Adrenal gland (tissue), 12 donors: Measurements from ENCODE around the gene APBB1. TPM values are rescaled to one million over a fixed set of nuclear protein-coding genes. Genes with fewer than 3 reads are reported as not detected.
A peak's percentile ranks its signal among the peaks of the same experiment; 100 is the strongest.

Source experiments
- DNase-seq, 7 donors: peaks; one replicate each; pipeline ENCODE4 v3.0.0-alpha.2; 2019 to 2020
- H3K27ac ChIP-seq, 5 donors: fragments of 200-600 bp; sonication (generic) in 4 of 5; 1 replicate in 3 of 5; 2 replicates in 2 of 5; pipeline versions ENCODE4 v1.5.1 to v1.8.0; 2016 to 2020; ENCODE audit warnings: mild to moderate bottlenecking in 1 of 5
- H3K27me3 ChIP-seq: fragments of 200-600 bp; 2 replicates; pipeline ENCODE4 v1.8.0; 2021
- H3K36me3 ChIP-seq, 2 donors: fragments of 200-600 bp; replicated peaks in 1 of 2; 1 replicate in 1 of 2; 2 replicates in 1 of 2; pipeline versions ENCODE4 v1.5.1 to v1.8.0; 2018 to 2022
- H3K4me1 ChIP-seq, 2 donors: fragments of 200-600 bp; replicated peaks in 1 of 2; 1 replicate in 1 of 2; 2 replicates in 1 of 2; pipeline versions ENCODE4 v1.5.1 to v1.8.0; 2018 to 2021
- H3K4me3 ChIP-seq, 4 donors: fragments of 200-600 bp; sonication (generic) in 3 of 4; one replicate each; pipeline ENCODE4 v1.5.1; 2016 to 2018
- H3K9me3 ChIP-seq, 3 donors: fragments of 200-600 bp; sonication (generic) in 1 of 3; replicated peaks in 1 of 3; 1 replicate in 2 of 3; 2 replicates in 1 of 3; pipeline versions ENCODE4 v1.5.1 to v1.8.0; 2016 to 2021
- CTCF ChIP-seq, 6 experiments: fragments of 450-650 bp in 4 of 6; fragments of 200-600 bp in 2 of 6; sonication (generic) in 1 of 6; IDR thresholded peaks; 1 replicate in 5 of 6; 2 replicates in 1 of 6; pipeline versions ENCODE4 v1.5.1 to v1.8.0; 2016 to 2021; ENCODE audit warnings: antibody characterized with exemption in 6 of 6, mild to moderate bottlenecking in 2 of 6, moderate library complexity in 1 of 6
- POLR2A ChIP-seq, 2 donors: fragments of 450-650 bp; IDR thresholded peaks; one replicate each; pipeline ENCODE4 v1.6.1; 2017; ENCODE audit warnings: antibody characterized with exemption in 2 of 2, mild to moderate bottlenecking in 2 of 2, moderate library complexity in 1 of 2
- WGBS, 4 donors: extraction: QIAGEN DNeasy Blood & Tissue Kit in 2 of 4; methylation state at CpG; one replicate each; pipeline versions ENCODE4 v1.1.5 to v1.1.7; 2013 to 2017; 5-methylcytosine and 5-hydroxymethylcytosine counted together
- intact Hi-C, 2 donors: fragments of 100-400 bp; cut with DNase I; formaldehyde crosslinking; loops; one replicate each; pipeline versions ENCODE4 v1.14.1 to v1.15.0; 2022 to 2023
- polyA plus RNA-seq, 3 donors: library from polyadenylated mRNA; stranded (reverse); fragments of 200-250 nt in 2 of 3; fragments of 350-450 nt in 1 of 3; fragmentation: Illumina TruSeq in 1 of 3; extraction: RNeasy Lipid Tissue Mini Kit (QIAGEN cat#74804) in 1 of 3; gene quantifications; one replicate each; pipeline ENCODE4 v1.2.3, GENCODE V29; 2013 to 2014
- total RNA-seq, 9 donors: library from RNA; depleted of rRNA in 4 of 9; stranded (reverse); fragments of >200 nt in 4 of 9; fragments of 120-200 nt in 1 of 9; fragmentation: NEBNext Ultra II Directional in 1 of 9; extraction: Animal tissue kit (Norgen Biotek cat#: 25700) in 1 of 9; gene quantifications; one replicate each; pipeline versions ENCODE4 v1.1.0 to v1.2.4, GENCODE V29; 2013 to 2023
- donor health status: healthy with polysubstance abuse.
- donor health status: Bipolar disorder and iron deficiency.
- donor health status: DM: yes; HTN: yes; CAD: no.
- donor health status: DM: no; HTN: no; CAD: no.
- donor health status: DM: no; HTN: no; CAD: no.
- donor health status: DM: yes; HTN: yes; CAD: no.

The APBB1 gene
- total and polyA plus RNA-seq, 12 donors, result 27.2 to 72.4 (median 50.5) TPM

- H3K9me3 ChIP-seq, result no peaks in the 10 kb centered on the region
- no peaks in the 10 kb centered on the region for H3K4me1 ChIP-seq
- no peaks in the 10 kb centered on the region for H3K27me3 ChIP-seq
- no peak for TF ChIP-seq CTCF (IDR thresholded peaks at IDR 0.05)
- no peak for TF ChIP-seq POLR2A (IDR thresholded peaks at IDR 0.05)
- no peak overlapping the region for H3K4me3 ChIP-seq
- WGBS, 4 donors, result 60 to 70% (median 65%) methylated on average over 6 of the region's 6 CpGs
- intact Hi-C loops, result loop anchor here in 1 of 2 donors (10.0 kb wide), 1 partner anchor 133 kb away; no protein-coding TSS in a partner anchor
- no peak overlapping the region for H3K27ac ChIP-seq
- H3K36me3 ChIP-seq, result no peaks in the 10 kb centered on the region
- peak in 1 of 7 donors; percentile 26 for DNase-seq
These were observed 47.1 kb downstream of the APBB1 start for GRCh38 chr11:6371825-6372224.

GRCh38 chr11:6365659-6366058, 53.2 kb downstream of the APBB1 start:
- H3K9me3 ChIP-seq, result no peaks in the 10 kb centered on the region
- no peaks in the 10 kb centered on the region for H3K27me3 ChIP-seq
- H3K27ac ChIP-seq, result no peak overlapping the region
- TF ChIP-seq POLR2A (IDR thresholded peaks at IDR 0.05) (no peak), CTCF (IDR thresholded peaks at IDR 0.05) (no peak)
- intact Hi-C loops, result no loop called here
- 75 to 93% (median 82%) methylated on average over 2 of the region's 2 CpGs for WGBS, 4 donors
- H3K4me3 ChIP-seq, result no peak overlapping the region
- no peaks in the 10 kb centered on the region for H3K4me1 ChIP-seq
- no peak for DNase-seq
- no peaks in the 10 kb centered on the region for H3K36me3 ChIP-seq

- peak; percentile 75 to 92 (median 87) for DNase-seq
- H3K27ac ChIP-seq, result no peak overlapping the region
- 62 to 80% (median 69%) methylated on average over 5 to 6 of the region's 6 CpGs for WGBS, 4 donors
- no peaks in the 10 kb centered on the region for H3K27me3 ChIP-seq
- intact Hi-C loops, result no loop called here
- H3K36me3 ChIP-seq, result no peaks in the 10 kb centered on the region
- H3K4me1 ChIP-seq, result no peaks in the 10 kb centered on the region
- no peaks in the 10 kb centered on the region for H3K9me3 ChIP-seq
- H3K4me3 ChIP-seq, result no peak overlapping the region
- TF ChIP-seq CTCF (IDR thresholded peaks at IDR 0.05) (peak; percentile 70 to 87 (median 80)), POLR2A (IDR thresholded peaks at IDR 0.05) (no peak)
These were observed 55.8 kb downstream of the APBB1 start for GRCh38 chr11:6362873-6363678.

GRCh38 chr11:6362185-6362872, 56.6 kb downstream of the APBB1 start:
- WGBS, 4 donors, result 61 to 74% (median 64%) methylated on average over 4 to 5 of the region's 5 CpGs
- TF ChIP-seq POLR2A (IDR thresholded peaks at IDR 0.05) (no peak), CTCF (IDR thresholded peaks at IDR 0.05) (no peak)
- DNase-seq, result no peak

More at GRCh38 chr11:6362185-6362872, 56.6 kb downstream of the APBB1 start:
- H3K27ac ChIP-seq, result no peak overlapping the region
- intact Hi-C loops, result no loop called here
- no peaks in the 10 kb centered on the region for H3K9me3 ChIP-seq
- no peaks in the 10 kb centered on the region for H3K27me3 ChIP-seq
- H3K4me1 ChIP-seq, result no peaks in the 10 kb centered on the region
- no peak overlapping the region for H3K4me3 ChIP-seq
- H3K36me3 ChIP-seq, result no peaks in the 10 kb centered on the region
